Vagina (tissue), 2 donors: Measurements from ENCODE around the gene CAMSAP1.

ENCODE experiments used
- CTCF ChIP-seq, 3 experiments: fragments of 450-650 bp in 2 of 3; fragments of 200-600 bp in 1 of 3; sonication (generic) in 1 of 3; IDR thresholded peaks; one replicate each; pipeline ENCODE4 v1.5.1; 2017 to 2019; ENCODE audit warnings: antibody characterized with exemption in 3 of 3, mild to moderate bottlenecking in 2 of 3, moderate library complexity in 2 of 3
- POLR2A ChIP-seq, 2 donors: fragments of 450-650 bp; IDR thresholded peaks; one replicate each; pipeline ENCODE4 v1.6.1; 2017; ENCODE audit warnings: antibody characterized with exemption in 2 of 2, mild to moderate bottlenecking in 2 of 2, moderate library complexity in 2 of 2

- no peak for TF ChIP-seq POLR2A (IDR thresholded peaks at IDR 0.05)
- no peak for TF ChIP-seq CTCF (IDR thresholded peaks at IDR 0.05)
These were observed 19.7 kb downstream of the CAMSAP1 start for GRCh38 chr9:135887585-135888050.
